ENCODE data around the gene FAM228A. TPM values are rescaled to one million over a fixed set of nuclear protein-coding genes. Genes with fewer than 3 reads are reported as not detected.

FAM228A gene
- total and polyA plus RNA-seq, 2 experiments from 2014 or later: 0.11 to 0.35 TPM

DNA sequence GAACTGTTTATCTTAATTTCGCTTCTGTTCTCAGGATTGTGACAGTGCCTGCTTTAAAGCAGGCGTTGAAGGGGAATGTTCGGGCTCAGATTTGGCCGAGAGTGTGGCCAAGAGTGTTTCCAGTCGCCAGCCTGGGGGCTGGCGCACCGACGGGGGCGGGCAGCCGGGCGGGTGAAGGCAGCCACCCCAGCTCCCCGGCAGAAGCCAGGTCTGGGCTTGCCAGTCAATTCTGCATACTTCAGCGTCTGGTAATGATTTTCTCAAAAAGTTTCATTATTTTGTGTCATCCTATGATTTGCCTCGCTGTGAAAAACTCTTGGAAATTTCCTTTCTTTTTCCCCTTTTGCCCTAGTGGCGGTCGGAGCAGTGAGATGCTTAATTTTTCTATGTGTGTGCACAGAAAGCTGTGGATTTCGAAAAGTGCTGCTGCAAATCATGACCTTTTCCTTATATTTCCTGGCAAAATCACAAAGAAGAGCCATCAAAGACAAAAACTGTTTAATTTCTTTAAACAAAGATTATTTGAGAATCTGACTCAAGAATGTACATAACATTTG is 856 bp downstream of the FAM228A start:
- Histone ChIP-seq H3K79me2 (replicated peaks; ENCODE audit: insufficient read depth) (no peaks in the 10 kb centered on the region), H3K4me3 (no peak overlapping the region), H3F3A (replicated peaks; ENCODE audit: low read depth) (no peaks in the 10 kb centered on the region; the same call in 1 of the 2 replicates), H2AFZ (peak overlapping the region; percentile 85; the same call in 1 of the 2 replicates), H3K27ac (ENCODE audit: low read depth) (no peak overlapping the region), H3K9me2 (ENCODE audit: insufficient read depth) (no peaks in the 10 kb centered on the region), H3K4me2 (no peak overlapping the region), H3K36me3 (ENCODE audit: insufficient read depth) (no peaks in the 10 kb centered on the region), H4K20me1 (replicated peaks; ENCODE audit: insufficient read depth) (no peaks in the 10 kb centered on the region), H3K4me1 (ENCODE audit: insufficient read depth) (no peaks in the 10 kb centered on the region), H3K27me3 (ENCODE audit: insufficient read depth) (peaks cover 12% of the 10 kb centered on the region; the same call in 1 of the 2 replicates)
- no peaks in the 10 kb centered on the region for H3K4me1 Mint-ChIP-seq
- H3K9me3 Mint-ChIP-seq: no peaks in the 10 kb centered on the region
- DNase-seq (ENCODE audit: low spot score) (no peak), ATAC-seq (no peak)
- no peak overlapping the region for H3K27ac Mint-ChIP-seq
- H3K4me3 Mint-ChIP-seq: no peak overlapping the region
- H3K27me3 Mint-ChIP-seq (ENCODE audit: insufficient read depth, low read depth, poor library complexity): no peaks in the 10 kb centered on the region
- TF ChIP-seq ZNF114 (CRISPR knock-in tag; IDR thresholded peaks at IDR 0.05): no peak
- TF ChIP-seq, protein P1, sequence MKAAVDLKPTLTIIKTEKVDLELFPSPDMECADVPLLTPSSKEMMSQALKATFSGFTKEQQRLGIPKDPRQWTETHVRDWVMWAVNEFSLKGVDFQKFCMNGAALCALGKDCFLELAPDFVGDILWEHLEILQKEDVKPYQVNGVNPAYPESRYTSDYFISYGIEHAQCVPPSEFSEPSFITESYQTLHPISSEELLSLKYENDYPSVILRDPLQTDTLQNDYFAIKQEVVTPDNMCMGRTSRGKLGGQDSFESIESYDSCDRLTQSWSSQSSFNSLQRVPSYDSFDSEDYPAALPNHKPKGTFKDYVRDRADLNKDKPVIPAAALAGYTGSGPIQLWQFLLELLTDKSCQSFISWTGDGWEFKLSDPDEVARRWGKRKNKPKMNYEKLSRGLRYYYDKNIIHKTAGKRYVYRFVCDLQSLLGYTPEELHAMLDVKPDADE (IDR thresholded peaks at IDR 0.05): no peak
- no peak for TF ChIP-seq REST (IDR thresholded peaks at IDR 0.05; ENCODE audit: unreplicated experiment)
- TF ChIP-seq CTCF (conservative IDR thresholded peaks at IDR 0.05; ENCODE audit: low read depth in 2 of 2): no peak
- no peak for TF ChIP-seq ZNF331 (CRISPR knock-in tag; IDR thresholded peaks at IDR 0.05; ENCODE audit: low read depth)
- no peak for TF ChIP-seq JUNB (IDR thresholded peaks at IDR 0.05; ENCODE audit: unreplicated experiment)
- TF ChIP-seq, protein P2, sequence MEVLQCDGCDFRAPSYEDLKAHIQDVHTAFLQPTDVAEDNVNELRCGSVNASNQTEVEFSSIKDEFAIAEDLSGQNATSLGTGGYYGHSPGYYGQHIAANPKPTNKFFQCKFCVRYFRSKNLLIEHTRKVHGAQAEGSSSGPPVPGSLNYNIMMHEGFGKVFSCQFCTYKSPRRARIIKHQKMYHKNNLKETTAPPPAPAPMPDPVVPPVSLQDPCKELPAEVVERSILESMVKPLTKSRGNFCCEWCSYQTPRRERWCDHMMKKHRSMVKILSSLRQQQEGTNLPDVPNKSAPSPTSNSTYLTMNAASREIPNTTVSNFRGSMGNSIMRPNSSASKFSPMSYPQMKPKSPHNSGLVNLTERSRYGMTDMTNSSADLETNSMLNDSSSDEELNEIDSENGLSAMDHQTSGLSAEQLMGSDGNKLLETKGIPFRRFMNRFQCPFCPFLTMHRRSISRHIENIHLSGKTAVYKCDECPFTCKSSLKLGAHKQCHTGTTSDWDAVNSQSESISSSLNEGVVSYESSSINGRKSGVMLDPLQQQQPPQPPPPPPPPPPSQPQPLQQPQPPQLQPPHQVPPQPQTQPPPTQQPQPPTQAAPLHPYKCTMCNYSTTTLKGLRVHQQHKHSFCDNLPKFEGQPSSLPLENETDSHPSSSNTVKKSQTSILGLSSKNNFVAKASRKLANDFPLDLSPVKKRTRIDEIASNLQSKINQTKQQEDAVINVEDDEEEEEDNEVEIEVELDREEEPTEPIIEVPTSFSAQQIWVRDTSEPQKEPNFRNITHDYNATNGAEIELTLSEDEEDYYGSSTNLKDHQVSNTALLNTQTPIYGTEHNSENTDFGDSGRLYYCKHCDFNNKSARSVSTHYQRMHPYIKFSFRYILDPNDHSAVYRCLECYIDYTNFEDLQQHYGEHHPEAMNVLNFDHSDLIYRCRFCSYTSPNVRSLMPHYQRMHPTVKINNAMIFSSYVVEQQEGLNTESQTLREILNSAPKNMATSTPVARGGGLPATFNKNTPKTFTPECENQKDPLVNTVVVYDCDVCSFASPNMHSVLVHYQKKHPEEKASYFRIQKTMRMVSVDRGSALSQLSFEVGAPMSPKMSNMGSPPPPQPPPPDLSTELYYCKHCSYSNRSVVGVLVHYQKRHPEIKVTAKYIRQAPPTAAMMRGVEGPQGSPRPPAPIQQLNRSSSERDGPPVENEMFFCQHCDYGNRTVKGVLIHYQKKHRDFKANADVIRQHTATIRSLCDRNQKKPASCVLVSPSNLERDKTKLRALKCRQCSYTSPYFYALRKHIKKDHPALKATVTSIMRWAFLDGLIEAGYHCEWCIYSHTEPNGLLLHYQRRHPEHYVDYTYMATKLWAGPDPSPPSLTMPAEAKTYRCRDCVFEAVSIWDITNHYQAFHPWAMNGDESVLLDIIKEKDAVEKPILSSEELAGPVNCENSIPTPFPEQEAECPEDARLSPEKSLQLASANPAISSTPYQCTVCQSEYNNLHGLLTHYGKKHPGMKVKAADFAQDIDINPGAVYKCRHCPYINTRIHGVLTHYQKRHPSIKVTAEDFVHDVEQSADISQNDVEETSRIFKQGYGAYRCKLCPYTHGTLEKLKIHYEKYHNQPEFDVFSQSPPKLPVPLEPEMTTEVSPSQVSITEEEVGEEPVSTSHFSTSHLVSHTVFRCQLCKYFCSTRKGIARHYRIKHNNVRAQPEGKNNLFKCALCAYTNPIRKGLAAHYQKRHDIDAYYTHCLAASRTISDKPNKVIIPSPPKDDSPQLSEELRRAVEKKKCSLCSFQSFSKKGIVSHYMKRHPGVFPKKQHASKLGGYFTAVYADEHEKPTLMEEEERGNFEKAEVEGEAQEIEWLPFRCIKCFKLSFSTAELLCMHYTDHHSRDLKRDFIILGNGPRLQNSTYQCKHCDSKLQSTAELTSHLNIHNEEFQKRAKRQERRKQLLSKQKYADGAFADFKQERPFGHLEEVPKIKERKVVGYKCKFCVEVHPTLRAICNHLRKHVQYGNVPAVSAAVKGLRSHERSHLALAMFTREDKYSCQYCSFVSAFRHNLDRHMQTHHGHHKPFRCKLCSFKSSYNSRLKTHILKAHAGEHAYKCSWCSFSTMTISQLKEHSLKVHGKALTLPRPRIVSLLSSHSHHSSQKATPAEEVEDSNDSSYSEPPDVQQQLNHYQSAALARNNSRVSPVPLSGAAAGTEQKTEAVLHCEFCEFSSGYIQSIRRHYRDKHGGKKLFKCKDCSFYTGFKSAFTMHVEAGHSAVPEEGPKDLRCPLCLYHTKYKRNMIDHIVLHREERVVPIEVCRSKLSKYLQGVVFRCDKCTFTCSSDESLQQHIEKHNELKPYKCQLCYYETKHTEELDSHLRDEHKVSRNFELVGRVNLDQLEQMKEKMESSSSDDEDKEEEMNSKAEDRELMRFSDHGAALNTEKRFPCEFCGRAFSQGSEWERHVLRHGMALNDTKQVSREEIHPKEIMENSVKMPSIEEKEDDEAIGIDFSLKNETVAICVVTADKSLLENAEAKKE (CRISPR knock-in tag; IDR thresholded peaks at IDR 0.05): no peak
- no peak for TF ChIP-seq EZH2phosphoT487 (IDR thresholded peaks at IDR 0.05; ENCODE audit: unreplicated experiment)
- TF ChIP-seq STAT1 (IDR thresholded peaks at IDR 0.05; ENCODE audit: unreplicated experiment): no peak
- no peak for TF ChIP-seq POLR2AphosphoS5 (IDR thresholded peaks at IDR 0.05; ENCODE audit: low read depth)
- no peak for TF ChIP-seq EZH2 (IDR thresholded peaks at IDR 0.05; ENCODE audit: low read depth, unreplicated experiment)
- no peak for TF ChIP-seq CREB1 (CRISPR knock-in tag; IDR thresholded peaks at IDR 0.05; ENCODE audit: low read depth)
- TF ChIP-seq NANOG (IDR thresholded peaks at IDR 0.05; ENCODE audit: borderline replicate concordance): no peak
- H3K36me3 Mint-ChIP-seq (ENCODE audit: low read depth): no peaks in the 10 kb centered on the region
